GM23338 (cell line): ENCODE data around the gene MCAM. TPM values are rescaled to one million over a fixed set of nuclear protein-coding genes. Genes with fewer than 3 reads are reported as not detected.

Experiments used
- ATAC-seq: fragments of 200-7000 bp; cut with Tn5 transposase; 3 replicates; pipeline ENCODE4 v1.9.1; 2020
- DNase-seq: peaks from one replicate; pipeline ENCODE4 v3.0.0-alpha.2; 2015; ENCODE audit warnings: low spot score
- H2AFZ ChIP-seq: fragments of 200-600 bp; sonication (generic); 2 replicates; pipeline ENCODE4 v1.8.0; 2016; ENCODE audit warnings: antibody characterized with exemption, mild to moderate bottlenecking, moderate library complexity
- H3F3A ChIP-seq: fragments of 200-600 bp; sonication (generic); replicated peaks from 2 replicates; pipeline ENCODE4 v1.8.0; 2017; ENCODE audit warnings: antibody characterized with exemption, mixed run types, low read depth
- H3K27ac ChIP-seq: fragments of 200-600 bp; sonication (generic); 2 replicates; pipeline ENCODE4 v1.6.1; 2016; ENCODE audit warnings: low read depth
- H3K27me3 ChIP-seq: fragments of 200-600 bp; sonication (generic); 2 replicates; pipeline ENCODE4 v1.8.0; 2016; ENCODE audit warnings: mild to moderate bottlenecking, mixed run types, moderate library complexity; ENCODE audit not compliant: insufficient read depth
- H3K36me3 ChIP-seq: fragments of 200-600 bp; sonication (generic); 2 replicates; pipeline ENCODE4 v1.8.0; 2016; ENCODE audit warnings: mild to moderate bottlenecking; ENCODE audit not compliant: insufficient read depth
- H3K4me1 ChIP-seq: fragments of 200-600 bp; sonication (generic); 2 replicates; pipeline ENCODE4 v1.8.0; 2016; ENCODE audit warnings: mild to moderate bottlenecking, moderate library complexity; ENCODE audit not compliant: insufficient read depth
- H3K4me2 ChIP-seq: fragments of 200-600 bp; sonication (generic); 2 replicates; pipeline ENCODE4 v1.7.1; 2017; ENCODE audit warnings: mixed run types
- H3K4me3 ChIP-seq: fragments of 200-600 bp; sonication (generic); 2 replicates; pipeline ENCODE4 v1.6.1; 2016; ENCODE audit warnings: mixed run types
- H3K79me2 ChIP-seq: fragments of 200-600 bp; sonication (generic); replicated peaks from 2 replicates; pipeline ENCODE4 v1.8.0; 2017; ENCODE audit warnings: mild to moderate bottlenecking; ENCODE audit not compliant: insufficient read depth
- H3K9me2 ChIP-seq: fragments of 200-600 bp; sonication (generic); 2 replicates; pipeline ENCODE4 v1.8.0; 2017; ENCODE audit not compliant: insufficient read depth
- H4K20me1 ChIP-seq: fragments of 200-600 bp; sonication (generic); replicated peaks from 2 replicates; pipeline ENCODE4 v1.8.0; 2017; ENCODE audit warnings: mild to moderate bottlenecking; ENCODE audit not compliant: insufficient read depth
- H3K27ac Mint-ChIP-seq: 2 replicates; pipeline ENCODE4 v1.8.0; 2020; ENCODE audit warnings: inconsistent platforms, mild to moderate bottlenecking, moderate library complexity, mixed read lengths
- H3K27me3 Mint-ChIP-seq: 3 replicates; pipeline ENCODE4 v1.8.0; 2022; ENCODE audit warnings: low read depth, mild to moderate bottlenecking, moderate library complexity, mixed read lengths, inconsistent platforms; ENCODE audit not compliant: insufficient read depth, poor library complexity
- H3K36me3 Mint-ChIP-seq: 3 replicates; pipeline ENCODE4 v1.8.0; 2021; ENCODE audit warnings: low read depth, mild to moderate bottlenecking, inconsistent platforms, moderate library complexity, mixed read lengths
- H3K4me1 Mint-ChIP-seq: 3 replicates; pipeline ENCODE4 v1.8.0; 2020; ENCODE audit warnings: mild to moderate bottlenecking, inconsistent platforms, mixed read lengths
- H3K4me3 Mint-ChIP-seq: 3 replicates; pipeline ENCODE4 v1.8.0; 2021; ENCODE audit warnings: moderate library complexity, mild to moderate bottlenecking, inconsistent platforms, mixed read lengths
- H3K9me3 Mint-ChIP-seq: 3 replicates; pipeline ENCODE4 v1.8.0; 2020; ENCODE audit warnings: moderate library complexity, mild to moderate bottlenecking, inconsistent platforms, mixed read lengths
- EZH2phosphoT487 ChIP-seq: fragments of 200-600 bp; sonication (generic); IDR thresholded peaks from one replicate; pipeline ENCODE4 v1.8.1; 2018; ENCODE audit warnings: antibody characterized with exemption; ENCODE audit not compliant: unreplicated experiment
- JUNB ChIP-seq: IDR thresholded peaks from one replicate; pipeline ENCODE4 v1.6.1; 2016; ENCODE audit warnings: antibody characterized with exemption; ENCODE audit not compliant: unreplicated experiment
- NANOG ChIP-seq: IDR thresholded peaks from 2 replicates; pipeline ENCODE4 v1.6.1; 2016; ENCODE audit warnings: antibody characterized with exemption, borderline replicate concordance
- POLR2AphosphoS5 ChIP-seq: IDR thresholded peaks from 2 replicates; pipeline ENCODE4 v1.6.1; 2016; ENCODE audit warnings: antibody characterized with exemption, low read depth
- STAT1 ChIP-seq: IDR thresholded peaks from one replicate; pipeline ENCODE4 v1.6.1; 2016; ENCODE audit warnings: antibody characterized with exemption; ENCODE audit not compliant: unreplicated experiment
- ZNF114 ChIP-seq: fragments of 250-450 bp; sonication (Bioruptor Pico); IDR thresholded peaks from 2 replicates; pipeline ENCODE4 v1.5.0; 2020; ENCODE audit warnings: mild to moderate bottlenecking, moderate library complexity
- ZNF462 ChIP-seq: fragments of 250-450 bp; sonication (Bioruptor Pico); IDR thresholded peaks from 2 replicates; pipeline ENCODE4 v1.5.0; 2020; ENCODE audit warnings: mild to moderate bottlenecking, moderate library complexity
- polyA plus RNA-seq: library from polyadenylated mRNA; unstranded; fragments of >200 nt; fragmentation: Nextera tagmentation; extraction: Ambion mirVana; gene quantifications from 2 replicates; pipeline ENCODE4 v1.2.1, GENCODE V29; 2016
- total RNA-seq: library from RNA; depleted of rRNA; stranded (reverse); fragments of >200 nt; shearing (Covaris generic); gene quantifications from 2 replicates; pipeline ENCODE4 v1.2.3, GENCODE V29; 2014
- TF ChIP-seq, protein P1 (sequence below): IDR thresholded peaks from 2 replicates; pipeline ENCODE4 v1.6.1; 2016; ENCODE audit warnings: antibody characterized with exemption
- TF ChIP-seq, protein P2 (sequence below), 2 experiments: fragments of 200-600 bp in 1 of 2; sonication (generic) in 1 of 2; conservative IDR thresholded peaks; 2 replicates each; pipeline versions ENCODE4 v1.5.1 to v1.6.1; 2016 to 2017; ENCODE audit warnings: antibody characterized with exemption in 2 of 2, low read depth in 2 of 2, mild to moderate bottlenecking in 2 of 2, moderate library complexity in 1 of 2
- TF ChIP-seq, protein P3 (sequence below): IDR thresholded peaks from one replicate; pipeline ENCODE4 v1.6.1; 2018; ENCODE audit warnings: antibody characterized with exemption; ENCODE audit not compliant: unreplicated experiment

The MCAM gene
- total and polyA plus RNA-seq, 2 experiments from 2014 or later: 8.9 to 79.5 TPM

GRCh38 chr11:119345685-119346084 is 28.8 kb upstream of the MCAM start (continued):
- TF ChIP-seq EZH2phosphoT487: no peak
- TF ChIP-seq, protein P1, sequence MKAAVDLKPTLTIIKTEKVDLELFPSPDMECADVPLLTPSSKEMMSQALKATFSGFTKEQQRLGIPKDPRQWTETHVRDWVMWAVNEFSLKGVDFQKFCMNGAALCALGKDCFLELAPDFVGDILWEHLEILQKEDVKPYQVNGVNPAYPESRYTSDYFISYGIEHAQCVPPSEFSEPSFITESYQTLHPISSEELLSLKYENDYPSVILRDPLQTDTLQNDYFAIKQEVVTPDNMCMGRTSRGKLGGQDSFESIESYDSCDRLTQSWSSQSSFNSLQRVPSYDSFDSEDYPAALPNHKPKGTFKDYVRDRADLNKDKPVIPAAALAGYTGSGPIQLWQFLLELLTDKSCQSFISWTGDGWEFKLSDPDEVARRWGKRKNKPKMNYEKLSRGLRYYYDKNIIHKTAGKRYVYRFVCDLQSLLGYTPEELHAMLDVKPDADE: no peak
- TF ChIP-seq ZNF114 (CRISPR knock-in tag): no peak

DNA sequence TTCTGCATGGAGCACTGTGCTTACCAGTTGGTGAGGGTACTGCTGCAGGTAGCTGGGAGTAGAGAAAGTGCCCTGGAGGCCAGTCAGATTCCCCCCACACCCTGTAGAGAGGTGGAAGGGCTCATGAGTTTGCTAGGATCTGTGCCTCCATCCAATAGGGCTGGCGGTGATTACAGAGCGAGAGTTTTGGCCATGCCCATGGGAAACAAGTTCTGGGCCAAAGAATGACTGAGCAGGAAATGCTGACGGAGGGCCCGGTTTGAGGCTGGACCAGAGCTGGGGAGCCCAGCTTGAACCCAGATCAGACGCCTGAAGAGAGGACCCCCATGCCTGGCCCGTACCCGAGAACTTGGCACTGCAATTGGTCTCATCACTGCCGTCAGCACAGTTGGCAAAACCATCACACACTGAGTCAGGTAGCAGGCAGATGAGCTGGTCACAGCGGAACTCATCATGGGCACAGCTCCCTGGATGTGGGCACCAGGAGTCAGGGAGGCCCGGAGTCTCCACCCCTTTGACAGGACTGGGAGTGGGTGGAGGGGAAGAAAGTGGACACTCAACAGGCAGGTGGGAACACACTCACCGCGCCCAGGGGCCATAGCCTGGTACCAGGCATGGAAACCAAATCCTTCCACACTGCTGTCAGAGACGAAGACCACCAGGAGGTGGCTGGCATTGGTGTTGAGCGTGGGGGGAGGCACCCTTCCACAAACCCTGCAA is 27.5 kb upstream of the MCAM start:
- TF ChIP-seq STAT1 (no peak), EZH2phosphoT487 (no peak), ZNF462 (CRISPR knock-in tag) (no peak), NANOG (no peak), POLR2AphosphoS5 (no peak), JUNB (no peak)
- TF ChIP-seq, protein P2, sequence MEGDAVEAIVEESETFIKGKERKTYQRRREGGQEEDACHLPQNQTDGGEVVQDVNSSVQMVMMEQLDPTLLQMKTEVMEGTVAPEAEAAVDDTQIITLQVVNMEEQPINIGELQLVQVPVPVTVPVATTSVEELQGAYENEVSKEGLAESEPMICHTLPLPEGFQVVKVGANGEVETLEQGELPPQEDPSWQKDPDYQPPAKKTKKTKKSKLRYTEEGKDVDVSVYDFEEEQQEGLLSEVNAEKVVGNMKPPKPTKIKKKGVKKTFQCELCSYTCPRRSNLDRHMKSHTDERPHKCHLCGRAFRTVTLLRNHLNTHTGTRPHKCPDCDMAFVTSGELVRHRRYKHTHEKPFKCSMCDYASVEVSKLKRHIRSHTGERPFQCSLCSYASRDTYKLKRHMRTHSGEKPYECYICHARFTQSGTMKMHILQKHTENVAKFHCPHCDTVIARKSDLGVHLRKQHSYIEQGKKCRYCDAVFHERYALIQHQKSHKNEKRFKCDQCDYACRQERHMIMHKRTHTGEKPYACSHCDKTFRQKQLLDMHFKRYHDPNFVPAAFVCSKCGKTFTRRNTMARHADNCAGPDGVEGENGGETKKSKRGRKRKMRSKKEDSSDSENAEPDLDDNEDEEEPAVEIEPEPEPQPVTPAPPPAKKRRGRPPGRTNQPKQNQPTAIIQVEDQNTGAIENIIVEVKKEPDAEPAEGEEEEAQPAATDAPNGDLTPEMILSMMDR (conservative IDR thresholded peaks at IDR 0.05; ENCODE audit: low read depth in 2 of 2): no peak
- TF ChIP-seq, protein P3, sequence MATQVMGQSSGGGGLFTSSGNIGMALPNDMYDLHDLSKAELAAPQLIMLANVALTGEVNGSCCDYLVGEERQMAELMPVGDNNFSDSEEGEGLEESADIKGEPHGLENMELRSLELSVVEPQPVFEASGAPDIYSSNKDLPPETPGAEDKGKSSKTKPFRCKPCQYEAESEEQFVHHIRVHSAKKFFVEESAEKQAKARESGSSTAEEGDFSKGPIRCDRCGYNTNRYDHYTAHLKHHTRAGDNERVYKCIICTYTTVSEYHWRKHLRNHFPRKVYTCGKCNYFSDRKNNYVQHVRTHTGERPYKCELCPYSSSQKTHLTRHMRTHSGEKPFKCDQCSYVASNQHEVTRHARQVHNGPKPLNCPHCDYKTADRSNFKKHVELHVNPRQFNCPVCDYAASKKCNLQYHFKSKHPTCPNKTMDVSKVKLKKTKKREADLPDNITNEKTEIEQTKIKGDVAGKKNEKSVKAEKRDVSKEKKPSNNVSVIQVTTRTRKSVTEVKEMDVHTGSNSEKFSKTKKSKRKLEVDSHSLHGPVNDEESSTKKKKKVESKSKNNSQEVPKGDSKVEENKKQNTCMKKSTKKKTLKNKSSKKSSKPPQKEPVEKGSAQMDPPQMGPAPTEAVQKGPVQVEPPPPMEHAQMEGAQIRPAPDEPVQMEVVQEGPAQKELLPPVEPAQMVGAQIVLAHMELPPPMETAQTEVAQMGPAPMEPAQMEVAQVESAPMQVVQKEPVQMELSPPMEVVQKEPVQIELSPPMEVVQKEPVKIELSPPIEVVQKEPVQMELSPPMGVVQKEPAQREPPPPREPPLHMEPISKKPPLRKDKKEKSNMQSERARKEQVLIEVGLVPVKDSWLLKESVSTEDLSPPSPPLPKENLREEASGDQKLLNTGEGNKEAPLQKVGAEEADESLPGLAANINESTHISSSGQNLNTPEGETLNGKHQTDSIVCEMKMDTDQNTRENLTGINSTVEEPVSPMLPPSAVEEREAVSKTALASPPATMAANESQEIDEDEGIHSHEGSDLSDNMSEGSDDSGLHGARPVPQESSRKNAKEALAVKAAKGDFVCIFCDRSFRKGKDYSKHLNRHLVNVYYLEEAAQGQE: no peak
- no peaks in the 10 kb centered on the region for H4K20me1 ChIP-seq
- no peak overlapping the region for H3K4me2 ChIP-seq
- Mint-ChIP-seq H3K4me3 (no peak overlapping the region), H3K4me1 (peaks cover 11% of the 10 kb centered on the region), H3K27me3 (peaks cover 31% of the 10 kb centered on the region), H3K36me3 (no peaks in the 10 kb centered on the region), H3K27ac (no peak overlapping the region), H3K9me3 (no peaks in the 10 kb centered on the region)
- no peak overlapping the region for H3K4me3 ChIP-seq
- no peaks in the 10 kb centered on the region for H3K9me2 ChIP-seq
- no peaks in the 10 kb centered on the region for H3K79me2 ChIP-seq
- H3K27me3 ChIP-seq: peaks cover 38% of the 10 kb centered on the region
- DNase-seq: no peak
- H2AFZ ChIP-seq: no peak overlapping the region
- no peaks in the 10 kb centered on the region for H3K36me3 ChIP-seq
- H3F3A ChIP-seq: no peaks in the 10 kb centered on the region; the same call in 1 of the 2 replicates
- H3K27ac ChIP-seq: no peak overlapping the region
- H3K4me1 ChIP-seq: peaks cover 10% of the 10 kb centered on the region
- ATAC-seq: no peak
